HG03039 (cell line): ENCODE data around the gene NFATC2.

Experiments
- ATAC-seq: cut with Tn5 transposase; IDR thresholded peaks from one replicate; pipeline ENCODE4 v1.9.1; 2021; ENCODE audit warnings: mild to moderate bottlenecking, moderate library complexity; ENCODE audit not compliant: unreplicated experiment

The NFATC2 gene

GRCh38 chr20:51382111-51382985 is 160.2 kb downstream of the NFATC2 start:
- ATAC-seq = no peak

GRCh38 chr20:51381557-51381956 is 161.0 kb downstream of the NFATC2 start:
- no peak for ATAC-seq

GRCh38 chr20:51380401-51381385 is 161.8 kb downstream of the NFATC2 start:
- no peak for ATAC-seq

- no peak for ATAC-seq
Measured at GRCh38 chr20:51379601-51380341, 162.7 kb downstream of the NFATC2 start.

GRCh38 chr20:51378171-51378928 is 164.2 kb downstream of the NFATC2 start:
- no peak for ATAC-seq

- ATAC-seq = no peak
Measured at GRCh38 chr20:51377132-51377531, 165.4 kb downstream of the NFATC2 start.

GRCh38 chr20:51376111-51376510 is 166.4 kb downstream of the NFATC2 start:
- no peak for ATAC-seq

GRCh38 chr20:51375561-51375960 is 167.0 kb downstream of the NFATC2 start:
- ATAC-seq = no peak

GRCh38 chr20:51374961-51375360 is 167.6 kb downstream of the NFATC2 start:
- no peak for ATAC-seq

GRCh38 chr20:51374456-51374830 is 168.1 kb downstream of the NFATC2 start:
- ATAC-seq = no peak

GRCh38 chr20:51373713-51374455 is 168.6 kb downstream of the NFATC2 start:
- ATAC-seq = no peak

- ATAC-seq = no peak
Measured at GRCh38 chr20:51372966-51373365, 169.6 kb downstream of the NFATC2 start.

GRCh38 chr20:51372176-51372803 is 170.2 kb downstream of the NFATC2 start:
- no peak for ATAC-seq

- ATAC-seq = no peak
Measured at GRCh38 chr20:51371720-51372119, 170.8 kb downstream of the NFATC2 start.

GRCh38 chr20:51369503-51369902 is 173.0 kb downstream of the NFATC2 start:
- no peak for ATAC-seq

GRCh38 chr20:51368461-51369211 is 173.9 kb downstream of the NFATC2 start:
- ATAC-seq = no peak

- no peak for ATAC-seq
Measured at GRCh38 chr20:51366155-51366886, 176.2 kb downstream of the NFATC2 start.

GRCh38 chr20:51365670-51366069 is 176.8 kb downstream of the NFATC2 start:
- no peak for ATAC-seq
